ENCODE data around the gene TRPV5. TPM values are rescaled to one million over a fixed set of nuclear protein-coding genes. Genes with fewer than 3 reads are reported as not detected.

The TRPV5 gene
- total and polyA plus RNA-seq, 2 of the 8 experiments (the other 6 are each of a cell fraction or from before 2014, with no cell fraction given) = 0.03 TPM; not detected in 1

DNA sequence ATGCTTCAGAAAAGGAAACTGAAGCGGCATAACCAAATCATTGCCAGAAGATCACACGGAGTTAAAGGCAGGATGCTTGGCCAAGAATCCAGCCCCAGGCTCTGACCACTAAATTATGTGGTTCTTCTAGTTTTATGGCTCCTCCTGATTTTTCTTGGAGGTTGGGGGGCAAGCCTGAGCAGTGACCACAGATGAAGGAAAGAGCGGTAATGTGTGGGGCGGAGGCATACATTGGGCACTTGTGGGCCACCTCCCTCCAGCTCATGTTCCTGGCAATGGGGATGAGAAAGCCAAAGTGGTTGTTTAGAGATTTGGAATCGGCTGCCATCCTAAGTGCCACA lies 51.2 kb downstream of the TRPV5 start:
- Histone ChIP-seq H3K4me2 (ENCODE audit: insufficient read depth in 1 of 2, low read depth in 2 of 2, low read length in 2 of 2) (no peak overlapping the region), H3K56ac (replicated peaks; ENCODE audit: insufficient read length, low read depth, low read length) (no peak overlapping the region), H3K4ac (replicated peaks; ENCODE audit: insufficient read length, low read depth, low read length) (no peak overlapping the region), H3K27me3 (replicated peaks in 1 of 4; ENCODE audit: control insufficient read depth in 3 of 4, extremely low read depth in 1 of 4, insufficient read depth in 3 of 4, low read length in 3 of 4) (0 out of 7 replicates have a peak, but pooled peaks cover 0 to 2% (median 0%) of the 10 kb centered on the region in 4 experiments), H3K79me2 (ENCODE audit: control insufficient read depth in 1 of 2, insufficient read depth in 2 of 2, low read length in 2 of 2) (no peaks in the 10 kb centered on the region), H2BK20ac (ENCODE audit: low read length) (no peak overlapping the region), H2BK120ac (replicated peaks; ENCODE audit: low read depth, low read length) (no peak overlapping the region), H3K9ac (replicated peaks in 1 of 4; ENCODE audit: extremely low read depth in 1 of 4, low read depth in 3 of 4, low read length in 3 of 4) (no peak overlapping the region), H2BK15ac (ENCODE audit: low read length) (no peak overlapping the region), H2BK5ac (ENCODE audit: low read depth, low read length) (no peak overlapping the region), H3K79me1 (ENCODE audit: low read depth, low read length) (no peaks in the 10 kb centered on the region), H4K20me1 (replicated peaks in 1 of 2; ENCODE audit: control insufficient read depth in 1 of 2, insufficient read depth in 2 of 2, low read length in 2 of 2) (no peaks in the 10 kb centered on the region), H3K36me3 (ENCODE audit: control insufficient read depth in 2 of 4, insufficient read depth in 4 of 4, low read length in 3 of 4) (no peaks in the 10 kb centered on the region), H2AFZ (ENCODE audit: low read length) (no peak overlapping the region), H4K5ac (ENCODE audit: insufficient read length, low read depth, low read length) (no peak overlapping the region), H3K18ac (ENCODE audit: extremely low read depth, low read length) (no peak overlapping the region), H3K4me1 (replicated peaks in 1 of 4; ENCODE audit: control insufficient read depth in 3 of 4, insufficient read depth in 4 of 4, low read length in 3 of 4) (peaks cover 0 to 8% (median 2%) of the 10 kb centered on the region in 4 experiments; a peak in 2 of 7 replicates), H3K9me3 (ENCODE audit: insufficient read depth in 2 of 2, low read depth in 1 of 2, low read length in 1 of 2) (no peaks in the 10 kb centered on the region), H3K4me3 (ENCODE audit: extremely low read depth in 1 of 4, insufficient read depth in 2 of 4, low read depth in 3 of 4, low read length in 4 of 4) (no peak overlapping the region), H4K91ac (replicated peaks; ENCODE audit: insufficient read length, low read length) (no peak overlapping the region), H2AK5ac (ENCODE audit: low read depth, low read length) (no peak overlapping the region), H3K27ac (ENCODE audit: low read depth, low read length) (no peak overlapping the region), H2BK12ac (ENCODE audit: low read depth, low read length) (no peak overlapping the region), H3K14ac (ENCODE audit: insufficient read length) (no peak overlapping the region), H3K23me2 (ENCODE audit: low read depth, low read length) (peaks cover 2% of the 10 kb centered on the region; the same call in 1 of the 2 replicates), H3K23ac (ENCODE audit: insufficient read length) (no peak overlapping the region), H4K8ac (ENCODE audit: extremely low read depth, insufficient read depth, low read length) (no peak overlapping the region)
- TF ChIP-seq SP4 (IDR thresholded peaks at IDR 0.05; ENCODE audit: low read length) (no peak), MAFK (IDR thresholded peaks at IDR 0.05; ENCODE audit: low read depth, low read length) (no peak)
- FAIRE-seq (no peak), DNase-seq (ENCODE audit: low read depth in 1 of 2, low spot score in 2 of 2) (no peak)
- ChIA-PET POLR2A (ENCODE audit: partially characterized antibody) (interaction anchor here (1.2 kb wide), 1 partner anchor 9 kb away, joined by 3 read pairs; no protein-coding TSS in a partner anchor), CTCF (ENCODE audit: partially characterized antibody) (interaction anchor here (0.6 to 13.9 kb wide), 19 partner anchors 11 to 524 kb away, joined by 3 to 332 read pairs (median 10); partner anchors contain the start of genes EPHB6, LLCFC1 and TRPV5)
- 84% methylated on average over 5 of the region's 5 CpGs; no CpG with 5 or more reads in 1 of the 2 experiments for WGBS, 2 experiments (ENCODE audit: extremely low coverage in 1 of 2, insufficient coverage in 1 of 2, insufficient read length in 1 of 2, insufficient replicate concordance in 2 of 2, low coverage in 1 of 2, low lambda C conversion rate in 2 of 2, missing lambda C conversion rate in 1 of 2)

All from H1 (cell line).